GM12872 (cell line): ENCODE measurements around the gene ATP6V0A1.
A peak's percentile ranks its signal among the peaks of the same experiment; 100 is the strongest.

ENCODE experiments used
- CTCF ChIP-seq: IDR thresholded peaks from 3 replicates; pipeline ENCODE4 v1.5.1; 2011; ENCODE audit warnings: low read depth, mild to moderate bottlenecking, low read length, moderate library complexity; ENCODE audit not compliant: insufficient read depth

ATP6V0A1 gene

GRCh38 chr17:42527932-42528331 is 69.3 kb downstream of the ATP6V0A1 start:
- TF ChIP-seq CTCF = no peak

GRCh38 chr17:42529061-42529460 is 70.4 kb downstream of the ATP6V0A1 start:
- no peak for TF ChIP-seq CTCF

- no peak for TF ChIP-seq CTCF
Observed at GRCh38 chr17:42530952-42531454, 72.3 kb downstream of the ATP6V0A1 start.

GRCh38 chr17:42531455-42532354 is 73.0 kb downstream of the ATP6V0A1 start:
- TF ChIP-seq CTCF = peak; percentile 53; the same call in 1 of the 3 replicates

GRCh38 chr17:42535155-42536047 is 76.7 kb downstream of the ATP6V0A1 start:
- TF ChIP-seq CTCF = no peak

GRCh38 chr17:42536048-42536371 is 77.3 kb downstream of the ATP6V0A1 start, which contains the start of gene NAGLU:
NAGLU (plus strand) TSS chr17:42536241; CDS start chr17:42536273, 32 bp downstream.
- no peak for TF ChIP-seq CTCF
